Measurements from ENCODE around the gene ADARB1. TPM values are rescaled to one million over a fixed set of nuclear protein-coding genes. Genes with fewer than 3 reads are reported as not detected.

Gene ADARB1
- total RNA-seq, 2 donors from 2014 or later, result 8.7 to 9.3 TPM

GRCh38 chr21:45258466-45258865, 184.1 kb downstream of the ADARB1 start:
- DNase-seq, result peak; percentile 12

GRCh38 chr21:45259206-45259840, 184.9 kb downstream of the ADARB1 start:
- no peak overlapping the region for H3K27ac ChIP-seq
- intact Hi-C loops (cut with DNase I), result no loop called here
- no peak overlapping the region for H3K4me3 ChIP-seq
- no peaks in the 10 kb centered on the region for H3K36me3 ChIP-seq
- H3K9me3 ChIP-seq, result no peaks in the 10 kb centered on the region
- H3K27me3 ChIP-seq, result peaks cover 7% of the 10 kb centered on the region
- no peak overlapping the region for H3K9ac ChIP-seq (ENCODE audit: low read depth in 2 of 2, low read length in 2 of 2)
- no peak for DNase-seq
- no peak for TF ChIP-seq CTCF (IDR thresholded peaks at IDR 0.05)
- H3K4me1 ChIP-seq, result no peaks in the 10 kb centered on the region

More at GRCh38 chr21:45258466-45258865, 184.1 kb downstream of the ADARB1 start:
- Histone ChIP-seq H3K27me3 (peaks cover 7% of the 10 kb centered on the region), H3K4me3 (no peak overlapping the region), H3K27ac (no peak overlapping the region), H3K36me3 (no peaks in the 10 kb centered on the region), H3K9ac (ENCODE audit: low read depth in 2 of 2, low read length in 2 of 2) (no peak overlapping the region), H3K4me1 (no peaks in the 10 kb centered on the region), H3K9me3 (no peaks in the 10 kb centered on the region)
- TF ChIP-seq CTCF (IDR thresholded peaks at IDR 0.05), result no peak
- intact Hi-C loops (cut with DNase I), result no loop called here

GRCh38 chr21:45260191-45260825, 185.9 kb downstream of the ADARB1 start:
- Histone ChIP-seq H3K27ac (no peak overlapping the region), H3K4me3 (no peak overlapping the region), H3K4me1 (no peaks in the 10 kb centered on the region), H3K9me3 (no peaks in the 10 kb centered on the region), H3K27me3 (peaks cover 7% of the 10 kb centered on the region), H3K36me3 (no peaks in the 10 kb centered on the region), H3K9ac (ENCODE audit: low read depth in 2 of 2, low read length in 2 of 2) (no peak overlapping the region)
- no peak for TF ChIP-seq CTCF (IDR thresholded peaks at IDR 0.05)
- intact Hi-C loops (cut with DNase I), result no loop called here
- DNase-seq, result no peak

- Histone ChIP-seq H3K4me1 (no peaks in the 10 kb centered on the region), H3K27ac (no peak overlapping the region), H3K36me3 (no peaks in the 10 kb centered on the region), H3K9me3 (no peaks in the 10 kb centered on the region), H3K27me3 (peaks cover 7% of the 10 kb centered on the region), H3K4me3 (no peak overlapping the region), H3K9ac (ENCODE audit: low read depth in 2 of 2, low read length in 2 of 2) (no peak overlapping the region)
- no peak for TF ChIP-seq CTCF (IDR thresholded peaks at IDR 0.05)
- intact Hi-C loops (cut with DNase I), result no loop called here
- DNase-seq, result peak; percentile 10
Measured at GRCh38 chr21:45261093-45261492, 186.7 kb downstream of the ADARB1 start.

- intact Hi-C loops (cut with DNase I), result no loop called here
- Histone ChIP-seq H3K4me3 (no peak overlapping the region), H3K9ac (ENCODE audit: low read depth in 2 of 2, low read length in 2 of 2) (peak overlapping the region in 1 of 2 donors; percentile 5), H3K9me3 (no peaks in the 10 kb centered on the region), H3K27ac (no peak overlapping the region), H3K27me3 (peaks cover 7% of the 10 kb centered on the region), H3K4me1 (no peaks in the 10 kb centered on the region), H3K36me3 (no peaks in the 10 kb centered on the region)
- TF ChIP-seq CTCF (IDR thresholded peaks at IDR 0.05), result no peak
- DNase-seq, result no peak
Measured at GRCh38 chr21:45262041-45262581, 187.7 kb downstream of the ADARB1 start.
